Esophagus squamous epithelium (tissue), 4 donors: ENCODE data around the gene AK9.

ENCODE experiments used
- CTCF ChIP-seq, 6 experiments: fragments of 450-650 bp in 4 of 6; fragments of 200-600 bp in 2 of 6; sonication (generic) in 2 of 6; IDR thresholded peaks; one replicate each; pipeline ENCODE4 v1.5.1; 2016 to 2019; ENCODE audit warnings: antibody characterized with exemption in 6 of 6, mild to moderate bottlenecking in 4 of 6, moderate library complexity in 4 of 6
- POLR2A ChIP-seq, 4 donors: fragments of 450-650 bp; IDR thresholded peaks; one replicate each; pipeline ENCODE4 v1.6.1; 2017; ENCODE audit warnings: antibody characterized with exemption in 4 of 4, mild to moderate bottlenecking in 4 of 4, moderate library complexity in 3 of 4

GRCh38 chr6:109477184-109477583 lies 213.8 kb downstream of the AK9 start:
- TF ChIP-seq CTCF (IDR thresholded peaks at IDR 0.05) (no peak), POLR2A (IDR thresholded peaks at IDR 0.05) (no peak)
